ENCODE results near the gene CDYL2. TPM values are rescaled to one million over a fixed set of nuclear protein-coding genes. Genes with fewer than 3 reads are reported as not detected.

CDYL2 gene
- total RNA-seq, 1 donor from 2014 or later: 26.5 TPM

DNA sequence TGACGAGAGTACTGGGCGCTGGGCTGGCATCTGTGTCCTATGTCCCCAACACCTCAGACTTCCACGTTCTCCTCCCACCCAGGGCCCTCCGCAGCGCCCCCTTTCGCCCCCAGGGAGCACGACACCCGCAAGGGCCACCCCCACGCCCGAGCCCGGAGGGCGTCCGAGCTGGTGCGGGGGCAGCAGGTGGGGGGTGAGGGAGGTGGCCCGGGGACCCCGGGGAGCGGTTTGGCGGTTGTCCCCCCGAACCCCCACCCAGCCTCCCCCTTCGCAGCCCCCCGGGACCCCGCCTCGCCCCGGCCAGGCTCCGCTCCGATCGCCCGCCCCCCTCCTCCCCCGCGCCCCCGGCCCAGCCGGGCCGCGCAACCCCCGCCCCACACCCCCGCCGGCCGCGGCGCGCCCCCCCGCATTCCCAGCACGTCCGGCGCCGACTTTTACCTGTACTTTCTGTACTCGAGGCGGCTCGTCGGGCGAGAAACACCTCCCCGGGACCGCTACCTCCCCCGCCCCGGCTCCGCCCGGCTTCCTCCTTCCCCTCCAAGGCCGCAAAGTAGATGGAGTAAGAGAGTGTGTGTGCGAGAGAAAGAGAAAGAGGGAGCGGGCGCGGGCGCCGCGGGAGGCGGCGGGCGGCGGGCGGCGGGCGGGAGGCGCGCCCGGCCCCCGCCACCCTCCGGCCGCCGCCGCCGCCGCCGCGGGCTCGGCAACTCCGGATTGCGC, 901 bp downstream of the CDYL2 start:
- H4K20me1 ChIP-seq (ENCODE audit: insufficient read depth, low read length): no peaks in the 10 kb centered on the region
- Mint-ChIP-seq H3K9me3 (ENCODE audit: unreplicated experiment) (no peaks in the 10 kb centered on the region), H3K27me3 (ENCODE audit: low read depth, unreplicated experiment) (no peaks in the 10 kb centered on the region), H3K36me3 (ENCODE audit: low read depth, unreplicated experiment) (peaks cover 6% of the 10 kb centered on the region), H3K4me3 (ENCODE audit: unreplicated experiment) (peak overlapping the region; percentile 85), H3K4me1 (ENCODE audit: low read depth, unreplicated experiment) (peaks cover 7% of the 10 kb centered on the region), H3K27ac (ENCODE audit: unreplicated experiment) (no peak overlapping the region)
- no peaks in the 10 kb centered on the region for H3K36me3 ChIP-seq (ENCODE audit: insufficient read depth, low read length)
- peak overlapping the region; percentile 13 for H2AFZ ChIP-seq (ENCODE audit: low read depth, low read length)
- H3K4me3 ChIP-seq (ENCODE audit: insufficient read depth, low read depth, low read length): peak overlapping the region; percentile 58
- FAIRE-seq (no peak), DNase-seq (ENCODE audit: low read depth) (no peak)
- peak overlapping the region; percentile 40 for H3K9ac ChIP-seq (ENCODE audit: low read length)
- TF ChIP-seq, protein P1, sequence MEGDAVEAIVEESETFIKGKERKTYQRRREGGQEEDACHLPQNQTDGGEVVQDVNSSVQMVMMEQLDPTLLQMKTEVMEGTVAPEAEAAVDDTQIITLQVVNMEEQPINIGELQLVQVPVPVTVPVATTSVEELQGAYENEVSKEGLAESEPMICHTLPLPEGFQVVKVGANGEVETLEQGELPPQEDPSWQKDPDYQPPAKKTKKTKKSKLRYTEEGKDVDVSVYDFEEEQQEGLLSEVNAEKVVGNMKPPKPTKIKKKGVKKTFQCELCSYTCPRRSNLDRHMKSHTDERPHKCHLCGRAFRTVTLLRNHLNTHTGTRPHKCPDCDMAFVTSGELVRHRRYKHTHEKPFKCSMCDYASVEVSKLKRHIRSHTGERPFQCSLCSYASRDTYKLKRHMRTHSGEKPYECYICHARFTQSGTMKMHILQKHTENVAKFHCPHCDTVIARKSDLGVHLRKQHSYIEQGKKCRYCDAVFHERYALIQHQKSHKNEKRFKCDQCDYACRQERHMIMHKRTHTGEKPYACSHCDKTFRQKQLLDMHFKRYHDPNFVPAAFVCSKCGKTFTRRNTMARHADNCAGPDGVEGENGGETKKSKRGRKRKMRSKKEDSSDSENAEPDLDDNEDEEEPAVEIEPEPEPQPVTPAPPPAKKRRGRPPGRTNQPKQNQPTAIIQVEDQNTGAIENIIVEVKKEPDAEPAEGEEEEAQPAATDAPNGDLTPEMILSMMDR (IDR thresholded peaks at IDR 0.05; ENCODE audit: insufficient read depth, low read depth, low read length): peak; percentile 26
- TF ChIP-seq EZH2 (IDR thresholded peaks at IDR 0.05; ENCODE audit: insufficient read depth, low read length): no peak
- H3K27me3 ChIP-seq (ENCODE audit: insufficient read depth, low read length): no peaks in the 10 kb centered on the region
- H3K4me2 ChIP-seq (ENCODE audit: low read length): peak overlapping the region; percentile 62
- H3K79me2 ChIP-seq (ENCODE audit: insufficient read depth, low read length): peaks cover 6% of the 10 kb centered on the region
- H3K27ac ChIP-seq (ENCODE audit: low read depth, low read length): no peak overlapping the region
- peaks cover 10% of the 10 kb centered on the region for H3K4me1 ChIP-seq (ENCODE audit: insufficient read depth, low read length)
- no peaks in the 10 kb centered on the region for H3K9me3 ChIP-seq (ENCODE audit: insufficient read depth, low read depth, low read length)

DNA sequence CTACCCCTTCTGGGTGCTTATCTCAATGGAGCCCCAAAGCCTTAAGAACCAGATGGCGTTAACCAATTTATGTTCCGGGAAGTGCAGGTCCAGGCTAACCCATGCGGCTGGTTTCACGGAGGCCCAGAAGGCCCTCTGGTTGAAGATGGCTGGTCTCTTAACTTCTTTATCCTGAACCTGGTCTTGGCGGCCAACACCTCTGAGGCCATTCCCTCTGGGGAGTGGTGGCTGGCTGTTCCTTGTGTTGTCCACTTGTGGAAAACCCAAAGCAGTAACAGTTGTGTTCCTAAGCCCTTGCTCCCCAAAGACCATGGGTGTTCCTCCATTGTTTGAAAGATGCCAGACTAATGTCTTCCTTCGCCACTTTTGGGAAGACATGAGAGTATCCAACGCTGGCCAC, 1.5 kb downstream of the CDYL2 start:
- H3K9me3 ChIP-seq (ENCODE audit: insufficient read depth, low read depth, low read length): no peaks in the 10 kb centered on the region
- Mint-ChIP-seq H3K36me3 (ENCODE audit: low read depth, unreplicated experiment) (peaks cover 6% of the 10 kb centered on the region), H3K9me3 (ENCODE audit: unreplicated experiment) (no peaks in the 10 kb centered on the region), H3K4me1 (ENCODE audit: low read depth, unreplicated experiment) (peaks cover 7% of the 10 kb centered on the region), H3K27me3 (ENCODE audit: low read depth, unreplicated experiment) (no peaks in the 10 kb centered on the region), H3K4me3 (ENCODE audit: unreplicated experiment) (peak overlapping the region; percentile 81), H3K27ac (ENCODE audit: unreplicated experiment) (no peak overlapping the region)
- H2AFZ ChIP-seq (ENCODE audit: low read depth, low read length): peak overlapping the region; percentile 13
- H3K4me1 ChIP-seq (ENCODE audit: insufficient read depth, low read length): peaks cover 10% of the 10 kb centered on the region
- peaks cover under 1% of the 10 kb centered on the region for H4K20me1 ChIP-seq (ENCODE audit: insufficient read depth, low read length)
- peaks cover 11% of the 10 kb centered on the region for H3K79me2 ChIP-seq (ENCODE audit: insufficient read depth, low read length)
- no peaks in the 10 kb centered on the region for H3K27me3 ChIP-seq (ENCODE audit: insufficient read depth, low read length)
- H3K9ac ChIP-seq (ENCODE audit: low read length): no peak overlapping the region
- TF ChIP-seq, protein P1 (IDR thresholded peaks at IDR 0.05; ENCODE audit: insufficient read depth, low read depth, low read length): no peak
- TF ChIP-seq EZH2 (IDR thresholded peaks at IDR 0.05; ENCODE audit: insufficient read depth, low read length): no peak
- DNase-seq (ENCODE audit: low read depth): no peak
- H3K36me3 ChIP-seq (ENCODE audit: insufficient read depth, low read length): no peaks in the 10 kb centered on the region
- peak overlapping the region; percentile 62 for H3K4me2 ChIP-seq (ENCODE audit: low read length)
- peak overlapping the region; percentile 7 for H3K4me3 ChIP-seq (ENCODE audit: insufficient read depth, low read depth, low read length)
- no peak for FAIRE-seq
- H3K27ac ChIP-seq (ENCODE audit: low read depth, low read length): no peak overlapping the region

DNA sequence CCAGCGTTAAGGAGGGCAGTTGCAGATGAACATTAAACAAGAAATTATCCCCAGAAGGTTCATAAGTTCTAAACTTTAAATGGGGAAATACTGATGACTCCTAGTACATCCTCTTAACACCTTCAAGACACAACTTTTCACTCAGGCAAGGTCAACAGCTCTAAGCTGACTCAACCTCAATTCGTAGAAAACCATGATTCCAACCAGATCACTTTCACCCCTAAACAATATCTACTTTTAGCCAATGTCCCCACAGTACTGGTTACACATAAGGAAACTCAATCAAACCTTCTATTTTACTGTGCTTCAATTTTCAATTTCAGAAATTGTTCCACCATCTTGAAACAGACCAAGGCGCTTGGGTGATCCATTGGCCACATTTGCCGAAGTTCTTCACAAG, 2.3 kb downstream of the CDYL2 start:
- peak; percentile 29 for FAIRE-seq
- Histone ChIP-seq H2AFZ (ENCODE audit: low read depth, low read length) (no peak overlapping the region), H3K27ac (ENCODE audit: low read depth, low read length) (no peak overlapping the region), H3K4me2 (ENCODE audit: low read length) (no peak overlapping the region), H3K27me3 (ENCODE audit: insufficient read depth, low read length) (no peaks in the 10 kb centered on the region), H3K4me1 (ENCODE audit: insufficient read depth, low read length) (peaks cover 8% of the 10 kb centered on the region), H3K9me3 (ENCODE audit: insufficient read depth, low read depth, low read length) (no peaks in the 10 kb centered on the region), H3K4me3 (ENCODE audit: insufficient read depth, low read depth, low read length) (no peak overlapping the region), H4K20me1 (ENCODE audit: insufficient read depth, low read length) (peaks cover 5% of the 10 kb centered on the region), H3K9ac (ENCODE audit: low read length) (no peak overlapping the region), H3K79me2 (ENCODE audit: insufficient read depth, low read length) (peaks cover 18% of the 10 kb centered on the region), H3K36me3 (ENCODE audit: insufficient read depth, low read length) (no peaks in the 10 kb centered on the region)
- no peak overlapping the region for H3K27ac Mint-ChIP-seq (ENCODE audit: unreplicated experiment)
- no peak for TF ChIP-seq EZH2 (IDR thresholded peaks at IDR 0.05; ENCODE audit: insufficient read depth, low read length)
- TF ChIP-seq, protein P1 (IDR thresholded peaks at IDR 0.05; ENCODE audit: insufficient read depth, low read depth, low read length): no peak
- H3K27me3 Mint-ChIP-seq (ENCODE audit: low read depth, unreplicated experiment): no peaks in the 10 kb centered on the region
- H3K36me3 Mint-ChIP-seq (ENCODE audit: low read depth, unreplicated experiment): peaks cover 6% of the 10 kb centered on the region
- H3K9me3 Mint-ChIP-seq (ENCODE audit: unreplicated experiment): no peaks in the 10 kb centered on the region
- H3K4me3 Mint-ChIP-seq (ENCODE audit: unreplicated experiment): peak overlapping the region; percentile 81
- no peak for DNase-seq (ENCODE audit: low read depth)
- H3K4me1 Mint-ChIP-seq (ENCODE audit: low read depth, unreplicated experiment): peaks cover 7% of the 10 kb centered on the region
